IMR-90 (cell line): ENCODE data around the gene CFDP1. TPM values are rescaled to one million over a fixed set of nuclear protein-coding genes. Genes with fewer than 3 reads are reported as not detected.

Source experiments
- ATAC-seq: fragments of 200-7000 bp; cut with Tn5 transposase; 2 replicates; pipeline ENCODE4 v1.9.1; 2020; ENCODE audit warnings: low read depth, mild to moderate bottlenecking, moderate library complexity
- BruUV-seq: library from RNA; stranded (reverse); fragments of 400-500 nt; replicated peaks from 2 replicates; lab custom pipeline; 2021; lab: Mats Ljungman, UMichigan
- CTCF ChIA-PET: fragments of 300-600 bp; formaldehyde crosslinking; extraction: SDS; loops from one replicate; lab custom pipeline; 2021; ENCODE audit warnings: antibody characterized with exemption; lab: Yijun Ruan, JAX
- POLR2A ChIA-PET: fragments of 300-600 bp; sonication (Branson Sonifier 250); formaldehyde crosslinking; loops from one replicate; lab custom pipeline; 2022; ENCODE audit warnings: antibody characterized with exemption; ENCODE audit not compliant: unreplicated experiment; lab: Charles Lee
- DNase-seq: peaks from one replicate; pipeline ENCODE4 v3.0.0; 2013
- H2AFZ ChIP-seq: replicated peaks from 2 replicates; pipeline ENCODE3; 2013; ENCODE audit warnings: low read length, mild to moderate bottlenecking; ENCODE audit not compliant: poor library complexity
- H2AK5ac ChIP-seq: 2 replicates; pipeline ENCODE4 v1.6.1; 2013; ENCODE audit warnings: low read depth, low read length, inconsistent platforms
- H2AK9ac ChIP-seq: replicated peaks from 2 replicates; pipeline ENCODE3; 2013; ENCODE audit warnings: mild to moderate bottlenecking, low read depth, low read length, moderate library complexity; ENCODE audit not compliant: poor library complexity
- H2BK120ac ChIP-seq: 2 replicates; pipeline ENCODE4 v1.6.1; 2013; ENCODE audit warnings: low read depth, low read length, inconsistent platforms
- H2BK15ac ChIP-seq: 3 replicates; pipeline ENCODE4 v1.6.1; 2013; ENCODE audit warnings: low read depth, low read length, inconsistent platforms
- H2BK20ac ChIP-seq: 2 replicates; pipeline ENCODE4 v1.6.1; 2013; ENCODE audit warnings: low read depth, mild to moderate bottlenecking, inconsistent platforms, low read length, moderate library complexity
- H2BK5ac ChIP-seq: 2 replicates; pipeline ENCODE4 v1.6.1; 2013; ENCODE audit warnings: mild to moderate bottlenecking, low read depth, low read length, inconsistent platforms; ENCODE audit not compliant: poor library complexity, severe bottlenecking
- H3K14ac ChIP-seq: replicated peaks from 2 replicates; pipeline ENCODE4 v1.6.1; 2013; ENCODE audit warnings: low read depth, low read length, inconsistent platforms
- H3K18ac ChIP-seq: 2 replicates; pipeline ENCODE4 v1.6.1; 2013; ENCODE audit warnings: low read depth, low read length, control low read depth
- H3K23ac ChIP-seq: 2 replicates; pipeline ENCODE4 v1.6.1; 2013; ENCODE audit warnings: low read depth, low read length, inconsistent platforms
- H3K27ac ChIP-seq: 2 replicates; pipeline ENCODE4 v1.5.1; 2013; ENCODE audit warnings: mild to moderate bottlenecking, control low read depth, low read length; ENCODE audit not compliant: insufficient read depth
- H3K27me3 ChIP-seq: 2 replicates; pipeline ENCODE4 v1.6.1; 2013; ENCODE audit warnings: low read length; ENCODE audit not compliant: control insufficient read depth, insufficient read depth
- H3K36me3 ChIP-seq: 2 replicates; pipeline ENCODE4 v1.6.1; 2013; ENCODE audit warnings: low read length, mixed read lengths; ENCODE audit not compliant: control insufficient read depth, insufficient read depth
- H3K4ac ChIP-seq: 2 replicates; pipeline ENCODE4 v1.6.1; 2013; ENCODE audit warnings: low read depth, low read length, inconsistent platforms
- H3K4me1 ChIP-seq: 2 replicates; pipeline ENCODE4 v1.6.1; 2013; ENCODE audit warnings: low read length, mixed read lengths; ENCODE audit not compliant: control insufficient read depth, insufficient read depth
- H3K4me2 ChIP-seq: 2 replicates; pipeline ENCODE4 v1.6.1; 2013; ENCODE audit warnings: low read depth, mild to moderate bottlenecking, control low read depth, low read length, moderate library complexity
- H3K4me3 ChIP-seq: 2 replicates; pipeline ENCODE4 v1.5.1; 2013; ENCODE audit warnings: low read depth, mild to moderate bottlenecking, control low read depth, low read length, moderate library complexity; ENCODE audit not compliant: insufficient read depth
- H3K56ac ChIP-seq: 2 replicates; pipeline ENCODE4 v1.6.1; 2013; ENCODE audit warnings: low read length, inconsistent platforms; ENCODE audit not compliant: insufficient read depth; ENCODE audit errors: extremely low read depth
- H3K79me1 ChIP-seq, 2 experiments: 2 replicates each; pipeline ENCODE4 v1.6.1; 2013; ENCODE audit warnings: low read length in 2 of 2, inconsistent platforms in 1 of 2, low read depth in 1 of 2
- H3K9ac ChIP-seq: 2 replicates; pipeline ENCODE4 v1.6.1; 2013; ENCODE audit warnings: low read depth, low read length, control low read depth
- H3K9me1 ChIP-seq: 2 replicates; pipeline ENCODE4 v1.6.1; 2013; ENCODE audit warnings: low read length, inconsistent platforms; ENCODE audit not compliant: insufficient read depth
- H3K9me3 ChIP-seq: 2 replicates; pipeline ENCODE4 v1.6.1; 2013; ENCODE audit warnings: low read length; ENCODE audit not compliant: control insufficient read depth, insufficient read depth
- H4K20me1 ChIP-seq: 2 replicates; pipeline ENCODE4 v1.6.1; 2013; ENCODE audit warnings: low read length, inconsistent platforms; ENCODE audit not compliant: insufficient read depth
- H4K5ac ChIP-seq: 2 replicates; pipeline ENCODE4 v1.6.1; 2013; ENCODE audit warnings: mild to moderate bottlenecking, low read depth, low read length, control low read depth
- H4K8ac ChIP-seq, 2 experiments: 2 replicates each; pipeline ENCODE4 v1.6.1; 2013; ENCODE audit warnings: low read depth in 2 of 2, low read length in 2 of 2, control low read depth in 1 of 2, inconsistent platforms in 1 of 2
- H4K91ac ChIP-seq: 2 replicates; pipeline ENCODE4 v1.6.1; 2013; ENCODE audit warnings: low read depth, low read length, inconsistent platforms; ENCODE audit not compliant: insufficient read depth
- BHLHE40 ChIP-seq: fragments of 150-350 bp; IDR thresholded peaks from 2 replicates; pipeline ENCODE4 v1.6.1; 2016; ENCODE audit warnings: mild to moderate bottlenecking, low read depth, low read length
- CEBPB ChIP-seq: IDR thresholded peaks from 2 replicates; pipeline ENCODE4 v1.6.1; 2012; ENCODE audit warnings: low read depth, low read length, improper control_type of control experiment
- CHD1 ChIP-seq: IDR thresholded peaks from 2 replicates; pipeline ENCODE4 v1.6.1; 2012; ENCODE audit warnings: low read depth, low read length, improper control_type of control experiment
- FOS ChIP-seq: fragments of 150-350 bp; IDR thresholded peaks from 2 replicates; pipeline ENCODE4 v1.6.1; 2016; ENCODE audit warnings: low read depth, low read length
- MAFK ChIP-seq: IDR thresholded peaks from 2 replicates; pipeline ENCODE4 v1.6.1; 2012; ENCODE audit warnings: low read depth, low read length, improper control_type of control experiment
- MAZ ChIP-seq: IDR thresholded peaks from 2 replicates; pipeline ENCODE4 v1.6.1; 2012; ENCODE audit warnings: low read depth, mild to moderate bottlenecking, low read length, improper control_type of control experiment, moderate library complexity, borderline replicate concordance
- MXI1 ChIP-seq: IDR thresholded peaks from 2 replicates; pipeline ENCODE4 v1.6.1; 2012; ENCODE audit warnings: low read depth, mild to moderate bottlenecking, low read length, moderate library complexity, borderline replicate concordance
- NFE2L2 ChIP-seq: fragments of 150-350 bp; IDR thresholded peaks from 2 replicates; pipeline ENCODE4 v1.6.1; 2016; ENCODE audit warnings: low read depth, mild to moderate bottlenecking, low read length
- POLR2A ChIP-seq: IDR thresholded peaks from 2 replicates; pipeline ENCODE4 v1.6.1; 2012; ENCODE audit warnings: mild to moderate bottlenecking, low read depth, low read length
- RAD21 ChIP-seq: IDR thresholded peaks from 2 replicates; pipeline ENCODE4 v1.6.1; 2012; ENCODE audit warnings: low read length, improper control_type of control experiment
- RCOR1 ChIP-seq: IDR thresholded peaks from 2 replicates; pipeline ENCODE4 v1.6.1; 2012; ENCODE audit warnings: mild to moderate bottlenecking, low read length, improper control_type of control experiment; ENCODE audit not compliant: insufficient replicate concordance
- RFX5 ChIP-seq: IDR thresholded peaks from 2 replicates; pipeline ENCODE4 v1.8.0; 2012; ENCODE audit warnings: low read depth, mild to moderate bottlenecking, low read length, moderate library complexity
- SMC3 ChIP-seq: fragments of 150-350 bp; IDR thresholded peaks from 2 replicates; pipeline ENCODE4 v1.6.1; 2016; ENCODE audit warnings: low read depth, mild to moderate bottlenecking, antibody characterized with exemption, low read length, moderate library complexity
- WGBS, 2 experiments: methylation state at CpG; one replicate each; pipeline versions ENCODE4 v1.1.5 to v1.1.7; 2013; ENCODE audit warnings: missing lambda C conversion rate in 2 of 2; ENCODE audit not compliant: insufficient read length in 1 of 2; ENCODE audit errors: extremely low coverage in 2 of 2; 5-methylcytosine and 5-hydroxymethylcytosine counted together
- dilution Hi-C: fragments of 300-500 bp; cut with HindIII; formaldehyde crosslinking; loops from one replicate; pipeline ENCODE4 v1.14.3; 2018; ENCODE audit warnings: low sequenced_read_pairs; ENCODE audit not compliant: unreplicated experiment
- in situ Hi-C: fragments of 300-500 bp; cut with MboI; formaldehyde crosslinking; loops from 3 replicates; pipeline ENCODE4 v1.14.3; 2019; ENCODE audit warnings: low sequenced_read_pairs, inconsistent platforms, mixed read lengths
- intact Hi-C: fragments of 100-400 bp; cut with micrococcal nuclease; formaldehyde crosslinking; loops from 2 replicates; pipeline ENCODE4 v1.10.0; 2022
- polyA plus RNA-seq, 3 experiments: library from polyadenylated mRNA; depleted of rRNA; stranded (reverse); fragments of >200 nt; gene quantifications; 2 replicates each; pipeline ENCODE4 v1.2.3, GENCODE V29; 2012; ENCODE audit warnings: low replicate concordance in 1 of 3
- total RNA-seq: library from RNA; depleted of rRNA; stranded (reverse); fragments of >200 nt; gene quantifications from 2 replicates; pipeline ENCODE4 v1.2.3, GENCODE V29; 2012
- TF ChIP-seq, protein P1 (sequence below): fragments of 150-350 bp; IDR thresholded peaks from 2 replicates; pipeline ENCODE4 v1.6.1; 2017; ENCODE audit warnings: mild to moderate bottlenecking, antibody characterized with exemption, low read length, low read depth
- TF ChIP-seq, protein P2 (sequence below): conservative IDR thresholded peaks from 2 replicates; pipeline ENCODE4 v1.5.1; 2012; ENCODE audit warnings: mild to moderate bottlenecking, low read depth, low read length, improper control_type of control experiment
- TF ChIP-seq, protein P3 (sequence below): fragments of 150-350 bp; IDR thresholded peaks from 2 replicates; pipeline ENCODE4 v1.6.1; 2016; ENCODE audit warnings: low read depth, mild to moderate bottlenecking, low read length, moderate library complexity, borderline replicate concordance

Gene CFDP1
- total and polyA plus RNA-seq, 2 of the 4 experiments (the other 2 are of a cell fraction), result 15.6 to 38.7 TPM

DNA sequence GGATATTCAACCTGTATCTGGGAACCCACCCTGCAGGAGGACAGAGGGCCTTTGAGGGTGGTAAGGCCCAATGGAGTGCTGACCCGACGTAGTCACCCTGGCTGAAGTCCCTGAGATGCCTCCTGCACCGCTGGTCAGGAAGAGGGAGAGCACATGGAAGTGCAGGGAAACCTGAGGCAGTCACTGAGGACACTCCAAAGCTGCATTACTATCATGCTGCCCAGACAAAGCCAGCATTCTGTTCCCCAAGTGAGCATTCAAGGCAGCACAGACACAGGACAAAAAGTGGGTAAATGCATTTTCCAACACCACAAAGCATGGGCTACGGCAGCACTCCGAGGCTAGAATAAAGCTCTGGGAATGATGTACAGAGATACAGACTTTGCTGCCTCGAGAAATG, 135.0 kb downstream of the CFDP1 start:
- peaks cover 14% of the 10 kb centered on the region; the same call in 1 of the 2 replicates for H3K9me1 ChIP-seq
- H3K56ac ChIP-seq, result no peak overlapping the region
- ATAC-seq, result no peak
- no peak overlapping the region for H3K4me3 ChIP-seq
- CTCF ChIA-PET, result no interaction called here
- no peak overlapping the region for H2AK9ac ChIP-seq
- no peak overlapping the region for H3K9ac ChIP-seq
- no peak overlapping the region for H2BK20ac ChIP-seq
- H2BK15ac ChIP-seq, result no peak overlapping the region
- no TSS peak for BruUV-seq
- TF ChIP-seq, protein P1, sequence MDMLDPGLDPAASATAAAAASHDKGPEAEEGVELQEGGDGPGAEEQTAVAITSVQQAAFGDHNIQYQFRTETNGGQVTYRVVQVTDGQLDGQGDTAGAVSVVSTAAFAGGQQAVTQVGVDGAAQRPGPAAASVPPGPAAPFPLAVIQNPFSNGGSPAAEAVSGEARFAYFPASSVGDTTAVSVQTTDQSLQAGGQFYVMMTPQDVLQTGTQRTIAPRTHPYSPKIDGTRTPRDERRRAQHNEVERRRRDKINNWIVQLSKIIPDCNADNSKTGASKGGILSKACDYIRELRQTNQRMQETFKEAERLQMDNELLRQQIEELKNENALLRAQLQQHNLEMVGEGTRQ, result no peak
- TF ChIP-seq MAFK (no peak), SMC3 (no peak), BHLHE40 (no peak), MAZ (no peak), MXI1 (no peak), NFE2L2 (no peak), RCOR1 (no peak), RAD21 (no peak), CEBPB (no peak), FOS (no peak), CHD1 (no peak), RFX5 (no peak), POLR2A (no peak)
- TF ChIP-seq, protein P2, sequence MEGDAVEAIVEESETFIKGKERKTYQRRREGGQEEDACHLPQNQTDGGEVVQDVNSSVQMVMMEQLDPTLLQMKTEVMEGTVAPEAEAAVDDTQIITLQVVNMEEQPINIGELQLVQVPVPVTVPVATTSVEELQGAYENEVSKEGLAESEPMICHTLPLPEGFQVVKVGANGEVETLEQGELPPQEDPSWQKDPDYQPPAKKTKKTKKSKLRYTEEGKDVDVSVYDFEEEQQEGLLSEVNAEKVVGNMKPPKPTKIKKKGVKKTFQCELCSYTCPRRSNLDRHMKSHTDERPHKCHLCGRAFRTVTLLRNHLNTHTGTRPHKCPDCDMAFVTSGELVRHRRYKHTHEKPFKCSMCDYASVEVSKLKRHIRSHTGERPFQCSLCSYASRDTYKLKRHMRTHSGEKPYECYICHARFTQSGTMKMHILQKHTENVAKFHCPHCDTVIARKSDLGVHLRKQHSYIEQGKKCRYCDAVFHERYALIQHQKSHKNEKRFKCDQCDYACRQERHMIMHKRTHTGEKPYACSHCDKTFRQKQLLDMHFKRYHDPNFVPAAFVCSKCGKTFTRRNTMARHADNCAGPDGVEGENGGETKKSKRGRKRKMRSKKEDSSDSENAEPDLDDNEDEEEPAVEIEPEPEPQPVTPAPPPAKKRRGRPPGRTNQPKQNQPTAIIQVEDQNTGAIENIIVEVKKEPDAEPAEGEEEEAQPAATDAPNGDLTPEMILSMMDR, result no peak
- TF ChIP-seq, protein P3, sequence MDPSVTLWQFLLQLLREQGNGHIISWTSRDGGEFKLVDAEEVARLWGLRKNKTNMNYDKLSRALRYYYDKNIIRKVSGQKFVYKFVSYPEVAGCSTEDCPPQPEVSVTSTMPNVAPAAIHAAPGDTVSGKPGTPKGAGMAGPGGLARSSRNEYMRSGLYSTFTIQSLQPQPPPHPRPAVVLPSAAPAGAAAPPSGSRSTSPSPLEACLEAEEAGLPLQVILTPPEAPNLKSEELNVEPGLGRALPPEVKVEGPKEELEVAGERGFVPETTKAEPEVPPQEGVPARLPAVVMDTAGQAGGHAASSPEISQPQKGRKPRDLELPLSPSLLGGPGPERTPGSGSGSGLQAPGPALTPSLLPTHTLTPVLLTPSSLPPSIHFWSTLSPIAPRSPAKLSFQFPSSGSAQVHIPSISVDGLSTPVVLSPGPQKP, result no peak
- dilution Hi-C loops, result no loop called here
- H2AFZ ChIP-seq, result no peak overlapping the region
- WGBS, 2 experiments, result no CpG with 5 or more reads among the region's 6 CpGs
- peaks cover 19% of the 10 kb centered on the region for H3K36me3 ChIP-seq
- H3K9me3 ChIP-seq, result no peaks in the 10 kb centered on the region
- peak overlapping the region; percentile 52 for H2AK5ac ChIP-seq
- DNase-seq, result no peak
- H3K27ac ChIP-seq, result no peak overlapping the region
- no peak overlapping the region for H4K8ac ChIP-seq
- no peak overlapping the region for H2BK120ac ChIP-seq
- POLR2A ChIA-PET, result no interaction called here
- no peak overlapping the region for H3K4ac ChIP-seq
- H4K91ac ChIP-seq, result no peak overlapping the region
- H3K79me1 ChIP-seq, result peaks cover 0 to 24% of the 10 kb centered on the region in 2 experiments; a peak in 1 of 4 replicates
- no peak overlapping the region for H2BK5ac ChIP-seq
- H3K4me1 ChIP-seq, result peaks cover 7% of the 10 kb centered on the region
- H3K14ac ChIP-seq, result no peak overlapping the region
- H4K5ac ChIP-seq, result no peak overlapping the region
- H3K27me3 ChIP-seq, result no peaks in the 10 kb centered on the region
- intact Hi-C loops, result no loop called here
- H3K18ac ChIP-seq, result no peak overlapping the region
- H3K4me2 ChIP-seq, result no peak overlapping the region
- no peak overlapping the region for H3K23ac ChIP-seq
- in situ Hi-C loops, result no loop called here
- no peaks in the 10 kb centered on the region for H4K20me1 ChIP-seq
